Natural killer cell treated with Interleukin-12 subunit alpha and Interleukin-12 subunit beta and Interleukin-15 and Interleukin-18, amount 100 ng/mL, for 72 hours (primary cell): Measurements from ENCODE around the gene ADAMTS14. TPM values are rescaled to one million over a fixed set of nuclear protein-coding genes. Genes with fewer than 3 reads are reported as not detected.
"Not testable (repeated sequence)": the region's sequence is repeated elsewhere in the genome, so short reads cannot be mapped to it uniquely, and the experiment has no call there.

ENCODE experiments used
- ATAC-seq, 2 donors: fragments of 150-1000 bp; cut with Tn5 transposase in 1 of 2; sonication (Bioruptor Pico), chemical (Tn5 transposase) in 1 of 2; 2 replicates each; pipeline ENCODE4 v1.10.0; 2021
- DNase-seq: peaks from one replicate; pipeline ENCODE4 v3.0.0; 2022; ENCODE audit warnings: low spot score
- H3K27ac Mint-ChIP-seq, 2 donors: 1 replicate in 1 of 2; 2 replicates in 1 of 2; pipeline ENCODE4 v1.8.0; 2022; ENCODE audit warnings: mixed read lengths in 2 of 2, mild to moderate bottlenecking in 1 of 2, moderate library complexity in 1 of 2
- H3K27me3 Mint-ChIP-seq, 2 donors: 1 replicate in 1 of 2; 2 replicates in 1 of 2; pipeline ENCODE4 v1.8.0; 2022; ENCODE audit warnings: mixed read lengths in 2 of 2
- H3K36me3 Mint-ChIP-seq: one replicate; pipeline ENCODE4 v1.8.0; 2022; ENCODE audit warnings: mixed read lengths
- H3K4me1 Mint-ChIP-seq, 2 donors: 1 replicate in 1 of 2; 2 replicates in 1 of 2; pipeline ENCODE4 v1.8.0; 2022; ENCODE audit warnings: low read depth in 2 of 2, mixed read lengths in 2 of 2, mild to moderate bottlenecking in 1 of 2
- H3K4me3 Mint-ChIP-seq: one replicate; pipeline ENCODE4 v1.8.0; 2022; ENCODE audit warnings: mixed read lengths
- H3K9me3 Mint-ChIP-seq: 2 replicates; pipeline ENCODE4 v1.8.0; 2022; ENCODE audit warnings: mixed read lengths
- total RNA-seq, 2 donors: library from RNA; stranded (reverse); gene quantifications; one replicate each; pipeline ENCODE4 v1.2.3, GENCODE V29; 2022

ADAMTS14 gene
- total RNA-seq, 2 donors from 2014 or later, result 0.07 to 0.61 TPM

GRCh38 chr10:70663458-70664409, 8.6 kb upstream of the ADAMTS14 start:
- not testable (repeated sequence) for H3K27me3 Mint-ChIP-seq, H3K4me3 Mint-ChIP-seq, ATAC-seq, H3K27ac Mint-ChIP-seq, DNase-seq, H3K36me3 Mint-ChIP-seq, H3K9me3 Mint-ChIP-seq
- H3K4me1 Mint-ChIP-seq, result peaks cover 12 to 15% of the 10 kb centered on the region in 2 donors

GRCh38 chr10:70664702-70665195, 7.6 kb upstream of the ADAMTS14 start:
- Mint-ChIP-seq H3K27me3 (peaks cover 0 to 3% of the 10 kb centered on the region in 2 donors), H3K36me3 (no peaks in the 10 kb centered on the region), H3K27ac (no peak overlapping the region), H3K9me3 (no peaks in the 10 kb centered on the region), H3K4me1 (peaks cover 12% of the 10 kb centered on the region in 2 donors), H3K4me3 (no peak overlapping the region)
- DNase-seq (no peak), ATAC-seq (no peak)

GRCh38 chr10:70666960-70667798, 5.1 kb upstream of the ADAMTS14 start:
- peaks cover 6 to 10% of the 10 kb centered on the region in 2 donors for H3K27me3 Mint-ChIP-seq
- ATAC-seq (no peak), DNase-seq (no peak)
- H3K36me3 Mint-ChIP-seq, result no peaks in the 10 kb centered on the region
- peaks cover 18 to 22% of the 10 kb centered on the region in 2 donors for H3K4me1 Mint-ChIP-seq
- H3K9me3 Mint-ChIP-seq, result no peaks in the 10 kb centered on the region
- no peak overlapping the region for H3K4me3 Mint-ChIP-seq
- no peak overlapping the region for H3K27ac Mint-ChIP-seq

GRCh38 chr10:70667818-70668217, 4.5 kb upstream of the ADAMTS14 start:
- ATAC-seq, result not testable (repeated sequence)

GRCh38 chr10:70668454-70668970, 3.8 kb upstream of the ADAMTS14 start:
- H3K9me3 Mint-ChIP-seq, result no peaks in the 10 kb centered on the region
- peaks cover 12 to 19% of the 10 kb centered on the region in 2 donors for H3K27me3 Mint-ChIP-seq
- no peak for ATAC-seq
- no peak for DNase-seq
- peaks cover 26 to 28% of the 10 kb centered on the region in 2 donors for H3K4me1 Mint-ChIP-seq
- no peaks in the 10 kb centered on the region for H3K36me3 Mint-ChIP-seq
- H3K27ac Mint-ChIP-seq, result no peak overlapping the region
- no peak overlapping the region for H3K4me3 Mint-ChIP-seq

More at GRCh38 chr10:70667818-70668217, 4.5 kb upstream of the ADAMTS14 start:
- DNase-seq, H3K4me3 Mint-ChIP-seq, H3K27ac Mint-ChIP-seq, H3K9me3 Mint-ChIP-seq, H3K36me3 Mint-ChIP-seq: not testable (repeated sequence)
- Mint-ChIP-seq H3K4me1 (peaks cover 19 to 22% of the 10 kb centered on the region in 2 donors), H3K27me3 (peaks cover 6 to 12% of the 10 kb centered on the region in 2 donors)

GRCh38 chr10:70669015-70669414, 3.3 kb upstream of the ADAMTS14 start:
- peaks cover 26 to 28% of the 10 kb centered on the region in 2 donors for H3K4me1 Mint-ChIP-seq
- no peak overlapping the region for H3K4me3 Mint-ChIP-seq
- ATAC-seq (no peak), DNase-seq (no peak)
- no peaks in the 10 kb centered on the region for H3K9me3 Mint-ChIP-seq
- no peak overlapping the region for H3K27ac Mint-ChIP-seq
- H3K27me3 Mint-ChIP-seq, result peaks cover 12 to 20% of the 10 kb centered on the region in 2 donors
- no peaks in the 10 kb centered on the region for H3K36me3 Mint-ChIP-seq

- no peaks in the 10 kb centered on the region for H3K9me3 Mint-ChIP-seq
- DNase-seq (no peak), ATAC-seq (no peak)
- no peaks in the 10 kb centered on the region for H3K36me3 Mint-ChIP-seq
- no peak overlapping the region for H3K4me3 Mint-ChIP-seq
- no peak overlapping the region for H3K27ac Mint-ChIP-seq
- H3K4me1 Mint-ChIP-seq, result peaks cover 25 to 26% of the 10 kb centered on the region in 2 donors
- H3K27me3 Mint-ChIP-seq, result peaks cover 12 to 20% of the 10 kb centered on the region in 2 donors
Measured at GRCh38 chr10:70669732-70670317, 2.5 kb upstream of the ADAMTS14 start.

GRCh38 chr10:70671619-70672164, 614 bp upstream of the ADAMTS14 start:
- H3K9me3 Mint-ChIP-seq, result no peaks in the 10 kb centered on the region
- ATAC-seq, result no peak

GRCh38 chr10:70673043-70673928, 980 bp downstream of the ADAMTS14 start:
- peaks cover 16 to 20% of the 10 kb centered on the region in 2 donors for H3K27me3 Mint-ChIP-seq
- ATAC-seq, result no peak

More at GRCh38 chr10:70671619-70672164, 614 bp upstream of the ADAMTS14 start:
- DNase-seq, result peak; percentile 12
- Mint-ChIP-seq H3K4me3 (peak overlapping the region; percentile 77), H3K36me3 (no peaks in the 10 kb centered on the region), H3K27me3 (peaks cover 16 to 20% of the 10 kb centered on the region in 2 donors), H3K4me1 (peaks cover 25 to 26% of the 10 kb centered on the region in 2 donors), H3K27ac (no peak overlapping the region)

GRCh38 chr10:70673929-70674559, 1.7 kb downstream of the ADAMTS14 start:
- ATAC-seq (no peak), DNase-seq (peak; percentile 12)
- H3K4me1 Mint-ChIP-seq, result peaks cover 24 to 31% of the 10 kb centered on the region in 2 donors
- H3K4me3 Mint-ChIP-seq, result no peak overlapping the region
- H3K27me3 Mint-ChIP-seq, result peaks cover 16 to 20% of the 10 kb centered on the region in 2 donors
- no peaks in the 10 kb centered on the region for H3K36me3 Mint-ChIP-seq
- no peak overlapping the region for H3K27ac Mint-ChIP-seq
- no peaks in the 10 kb centered on the region for H3K9me3 Mint-ChIP-seq

More at GRCh38 chr10:70673043-70673928, 980 bp downstream of the ADAMTS14 start:
- H3K9me3 Mint-ChIP-seq, result no peaks in the 10 kb centered on the region
- peak; percentile 23 for DNase-seq
- H3K4me1 Mint-ChIP-seq, result peaks cover 22 to 23% of the 10 kb centered on the region in 2 donors
- peak overlapping the region; percentile 87 for H3K4me3 Mint-ChIP-seq
- H3K36me3 Mint-ChIP-seq, result no peaks in the 10 kb centered on the region
- no peak overlapping the region for H3K27ac Mint-ChIP-seq

- ATAC-seq, result no peak
- Mint-ChIP-seq H3K27ac (no peak overlapping the region), H3K27me3 (peaks cover 16 to 20% of the 10 kb centered on the region in 2 donors), H3K36me3 (no peaks in the 10 kb centered on the region), H3K4me3 (no peak overlapping the region), H3K4me1 (peaks cover 24 to 31% of the 10 kb centered on the region in 2 donors), H3K9me3 (no peaks in the 10 kb centered on the region)
- DNase-seq, result peak; percentile 47
Measured at GRCh38 chr10:70674560-70675495, 2.5 kb downstream of the ADAMTS14 start.
